Kidney capillary endothelial cell (primary cell): ENCODE data around the gene KYNU.
"Not testable (repeated sequence)": the region's sequence is repeated elsewhere in the genome, so short reads cannot be mapped to it uniquely, and the experiment has no call there.

Experiments
- DNase-seq: peaks from one replicate; pipeline ENCODE4 v3.0.0-alpha.2; 2018; ENCODE audit warnings: low spot score

Gene KYNU

GRCh38 chr2:143029141-143029540 is 151.7 kb downstream of the KYNU start:
- no peak for DNase-seq

- DNase-seq: no peak
These were observed 152.7 kb downstream of the KYNU start for GRCh38 chr2:143030127-143030526.

- DNase-seq: peak; percentile 86
These were observed 157.0 kb downstream of the KYNU start for GRCh38 chr2:143034292-143035074.

- no peak for DNase-seq
These were observed 174.0 kb downstream of the KYNU start for GRCh38 chr2:143051465-143051864.

- DNase-seq: not testable (repeated sequence)
These were observed 176.0 kb downstream of the KYNU start for GRCh38 chr2:143053437-143053836.

GRCh38 chr2:143056550-143056949 is 179.1 kb downstream of the KYNU start:
- no peak for DNase-seq

GRCh38 chr2:143058851-143059250 is 181.4 kb downstream of the KYNU start:
- DNase-seq: no peak

- no peak for DNase-seq
These were observed 186.2 kb downstream of the KYNU start for GRCh38 chr2:143063612-143064200.

GRCh38 chr2:143068094-143068493 is 190.6 kb downstream of the KYNU start:
- no peak for DNase-seq

GRCh38 chr2:143068509-143068908 is 191.0 kb downstream of the KYNU start:
- DNase-seq: peak; percentile 52

- DNase-seq: no peak
These were observed 193.2 kb downstream of the KYNU start for GRCh38 chr2:143070704-143071103.

GRCh38 chr2:143071185-143071876 is 193.9 kb downstream of the KYNU start:
- DNase-seq: no peak

- DNase-seq: not testable (repeated sequence)
These were observed 197.4 kb downstream of the KYNU start for GRCh38 chr2:143074913-143075312.

GRCh38 chr2:143075711-143076110 is 198.2 kb downstream of the KYNU start:
- DNase-seq: no peak

- no peak for DNase-seq
These were observed 200.6 kb downstream of the KYNU start for GRCh38 chr2:143078104-143078503.

- no peak for DNase-seq
These were observed 204.2 kb downstream of the KYNU start for GRCh38 chr2:143081616-143082015.

GRCh38 chr2:143083636-143084035 is 206.2 kb downstream of the KYNU start:
- peak; percentile 78 for DNase-seq

GRCh38 chr2:143084462-143084861 is 207.0 kb downstream of the KYNU start:
- DNase-seq: no peak

GRCh38 chr2:143085125-143085784 is 207.8 kb downstream of the KYNU start:
- no peak for DNase-seq

GRCh38 chr2:143087033-143087432 is 209.6 kb downstream of the KYNU start:
- DNase-seq: no peak

GRCh38 chr2:143088388-143088787 is 210.9 kb downstream of the KYNU start:
- DNase-seq: no peak

- DNase-seq: not testable (repeated sequence)
These were observed 212.1 kb downstream of the KYNU start for GRCh38 chr2:143089520-143089919.
